Neural cell (in vitro differentiated cells): ENCODE results near the gene ST3GAL5. TPM values are rescaled to one million over a fixed set of nuclear protein-coding genes. Genes with fewer than 3 reads are reported as not detected.

Experiments used
- H2AFZ ChIP-seq: fragments of 200-600, 300-800 bp; sonication (generic), shearing (Covaris generic); 2 replicates; pipeline ENCODE4 v1.6.0; 2014; ENCODE audit warnings: low read depth, mild to moderate bottlenecking, antibody characterized with exemption, low read length, moderate library complexity
- H3F3A ChIP-seq: fragments of 200-600 bp; shearing (Covaris generic); 2 replicates; pipeline ENCODE4 v1.6.1; 2016; ENCODE audit warnings: mild to moderate bottlenecking, moderate library complexity, mixed read lengths, antibody characterized with exemption, low read length; ENCODE audit not compliant: insufficient read depth, poor library complexity, severe bottlenecking
- H3K27ac ChIP-seq: fragments of 200-600, 300-800 bp; sonication (generic), shearing (Covaris generic); 2 replicates; pipeline ENCODE4 v1.5.1; 2014; ENCODE audit warnings: mild to moderate bottlenecking, low read length, moderate library complexity
- H3K27me3 ChIP-seq: fragments of 300-800, 200-600 bp; sonication (generic), shearing (Covaris generic); 2 replicates; pipeline ENCODE4 v1.6.0; 2014; ENCODE audit warnings: mild to moderate bottlenecking, low read depth, low read length, moderate library complexity; ENCODE audit not compliant: insufficient read depth
- H3K36me3 ChIP-seq: fragments of 300-800, 200-600 bp; sonication (generic), shearing (Covaris generic); 2 replicates; pipeline ENCODE4 v1.5.1; 2014; ENCODE audit warnings: mild to moderate bottlenecking, antibody characterized with exemption, low read length, moderate library complexity; ENCODE audit not compliant: insufficient read depth
- H3K4me2 ChIP-seq: fragments of 300-800, 200-600 bp; sonication (generic), shearing (Covaris generic); 2 replicates; pipeline ENCODE4 v1.6.0; 2014; ENCODE audit warnings: mild to moderate bottlenecking, low read length
- H3K4me3 ChIP-seq: fragments of 300-800, 200-600 bp; sonication (generic), shearing (Covaris generic); 2 replicates; pipeline ENCODE4 v1.5.1; 2014; ENCODE audit warnings: mild to moderate bottlenecking, low read length, moderate library complexity
- H3K79me2 ChIP-seq: fragments of 200-600 bp; shearing (Covaris generic); replicated peaks from 2 replicates; pipeline ENCODE4 v1.6.0; 2014; ENCODE audit warnings: mild to moderate bottlenecking, low read length, moderate library complexity; ENCODE audit not compliant: insufficient read depth
- H3K9ac ChIP-seq: fragments of 300-800, 200-600 bp; sonication (generic), shearing (Covaris generic); 2 replicates; pipeline ENCODE4 v1.6.1; 2016; ENCODE audit warnings: mild to moderate bottlenecking, low read length, mixed read lengths
- H3K9me2 ChIP-seq: fragments of 200-600 bp; shearing (Covaris generic); 2 replicates; pipeline ENCODE4 v1.6.1; 2016; ENCODE audit warnings: mild to moderate bottlenecking, low read length, mixed read lengths; ENCODE audit not compliant: insufficient read depth
- H3K9me3 ChIP-seq: fragments of 200-600, 300-800 bp; sonication (generic), shearing (Covaris generic); 2 replicates; pipeline ENCODE4 v1.6.1; 2016; ENCODE audit warnings: mild to moderate bottlenecking, mixed run types, low read length, moderate library complexity, mixed read lengths
- H4K20me1 ChIP-seq: fragments of 200-600 bp; shearing (Covaris generic); 2 replicates; pipeline ENCODE4 v1.6.1; 2016; ENCODE audit warnings: mild to moderate bottlenecking, mixed run types; ENCODE audit not compliant: insufficient read depth
- EP300 ChIP-seq: fragments of 450-650 bp; conservative IDR thresholded peaks from 2 replicates; pipeline ENCODE4 v1.6.1; 2014; ENCODE audit warnings: antibody characterized with exemption, mild to moderate bottlenecking, moderate library complexity; ENCODE audit not compliant: poor library complexity, severe bottlenecking
- EZH2 ChIP-seq: fragments of 200-600, 300-800 bp; shearing (Covaris generic), sonication (generic); IDR thresholded peaks from 2 replicates; pipeline ENCODE4 v1.6.1; 2014; ENCODE audit warnings: antibody characterized with exemption, low read length, borderline replicate concordance, mild to moderate bottlenecking; ENCODE audit not compliant: insufficient read depth, poor library complexity, severe bottlenecking
- MXI1 ChIP-seq: fragments of 450-650 bp; conservative IDR thresholded peaks from 2 replicates; pipeline ENCODE4 v1.6.1; 2014; ENCODE audit warnings: antibody characterized with exemption, mild to moderate bottlenecking; ENCODE audit not compliant: poor library complexity, severe bottlenecking
- POLR2AphosphoS5 ChIP-seq: IDR thresholded peaks from 2 replicates; pipeline ENCODE4 v1.6.1; 2012
- RAD21 ChIP-seq: fragments of 450-650 bp; conservative IDR thresholded peaks from 2 replicates; pipeline ENCODE4 v1.6.1; 2014; ENCODE audit warnings: antibody characterized with exemption, mild to moderate bottlenecking, moderate library complexity
- SMC3 ChIP-seq: fragments of 450-650 bp; conservative IDR thresholded peaks from 2 replicates; pipeline ENCODE4 v1.6.1; 2014; ENCODE audit warnings: antibody characterized with exemption, mild to moderate bottlenecking, moderate library complexity; ENCODE audit not compliant: poor library complexity
- TAF1 ChIP-seq: IDR thresholded peaks from 2 replicates; pipeline ENCODE4 v1.6.1; 2012; ENCODE audit warnings: low read depth
- polyA plus RNA-seq: library from polyadenylated mRNA; depleted of rRNA; stranded (reverse); fragments of >200 nt; gene quantifications from 2 replicates; pipeline ENCODE4 v1.2.3, GENCODE V29; 2014
- TF ChIP-seq, protein P1 (sequence below): fragments of 450-650 bp; IDR thresholded peaks from 2 replicates; pipeline ENCODE4 v1.5.1; 2014; ENCODE audit warnings: antibody characterized with exemption, mild to moderate bottlenecking, moderate library complexity; ENCODE audit not compliant: poor library complexity, severe bottlenecking
- TF ChIP-seq, protein P2 (sequence below): IDR thresholded peaks from 2 replicates; pipeline ENCODE4 v1.6.1; 2012; ENCODE audit warnings: borderline replicate concordance

ST3GAL5 gene
- polyA plus RNA-seq, 1 donor from 2014 or later = 55.6 TPM

- Histone ChIP-seq H3K27me3 (no peaks in the 10 kb centered on the region), H3K79me2 (no peaks in the 10 kb centered on the region), H3K9me3 (no peaks in the 10 kb centered on the region), H3K9ac (no peak overlapping the region), H3F3A (no peaks in the 10 kb centered on the region), H3K27ac (no peak overlapping the region), H4K20me1 (no peaks in the 10 kb centered on the region), H3K4me3 (no peak overlapping the region), H3K9me2 (no peaks in the 10 kb centered on the region), H2AFZ (no peak overlapping the region), H3K4me2 (no peak overlapping the region), H3K36me3 (no peaks in the 10 kb centered on the region)
- TF ChIP-seq TAF1 (no peak), RAD21 (no peak), EP300 (no peak), EZH2 (no peak), SMC3 (no peak), POLR2AphosphoS5 (no peak)
- TF ChIP-seq, protein P1, sequence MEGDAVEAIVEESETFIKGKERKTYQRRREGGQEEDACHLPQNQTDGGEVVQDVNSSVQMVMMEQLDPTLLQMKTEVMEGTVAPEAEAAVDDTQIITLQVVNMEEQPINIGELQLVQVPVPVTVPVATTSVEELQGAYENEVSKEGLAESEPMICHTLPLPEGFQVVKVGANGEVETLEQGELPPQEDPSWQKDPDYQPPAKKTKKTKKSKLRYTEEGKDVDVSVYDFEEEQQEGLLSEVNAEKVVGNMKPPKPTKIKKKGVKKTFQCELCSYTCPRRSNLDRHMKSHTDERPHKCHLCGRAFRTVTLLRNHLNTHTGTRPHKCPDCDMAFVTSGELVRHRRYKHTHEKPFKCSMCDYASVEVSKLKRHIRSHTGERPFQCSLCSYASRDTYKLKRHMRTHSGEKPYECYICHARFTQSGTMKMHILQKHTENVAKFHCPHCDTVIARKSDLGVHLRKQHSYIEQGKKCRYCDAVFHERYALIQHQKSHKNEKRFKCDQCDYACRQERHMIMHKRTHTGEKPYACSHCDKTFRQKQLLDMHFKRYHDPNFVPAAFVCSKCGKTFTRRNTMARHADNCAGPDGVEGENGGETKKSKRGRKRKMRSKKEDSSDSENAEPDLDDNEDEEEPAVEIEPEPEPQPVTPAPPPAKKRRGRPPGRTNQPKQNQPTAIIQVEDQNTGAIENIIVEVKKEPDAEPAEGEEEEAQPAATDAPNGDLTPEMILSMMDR = no peak
Observed at GRCh38 chr2:85813211-85813981, 75.4 kb downstream of the ST3GAL5 start.

DNA sequence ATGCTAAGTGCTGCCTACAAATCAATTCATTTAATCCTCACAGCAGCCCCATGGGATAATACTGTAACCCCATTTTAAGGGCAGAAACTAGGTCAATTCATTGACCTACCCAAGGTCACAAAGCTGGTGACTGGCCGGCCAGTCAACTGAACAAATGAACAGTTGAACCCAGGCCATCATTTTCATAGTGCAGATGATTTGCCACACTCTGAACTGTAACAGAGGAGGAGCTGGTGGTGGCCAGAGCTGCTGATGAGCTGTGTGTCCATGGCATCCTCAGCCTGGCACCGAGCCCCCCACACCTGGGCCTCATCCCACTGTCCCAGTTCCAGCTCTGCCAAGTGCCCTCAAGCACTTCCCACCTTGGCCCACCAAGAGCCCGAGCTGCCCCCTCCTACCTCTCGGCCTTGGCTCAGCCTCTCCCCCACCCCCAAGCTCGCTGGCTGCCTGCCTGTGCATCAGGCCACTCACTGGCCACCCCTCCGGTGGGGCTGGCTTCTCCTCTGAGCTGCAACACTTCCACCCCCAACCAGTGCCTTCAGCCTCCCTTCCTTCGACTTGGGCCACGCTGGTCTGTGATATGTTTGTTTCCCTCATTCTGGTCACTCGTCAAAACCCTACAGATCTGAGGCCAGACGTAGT, 76.6 kb downstream of the ST3GAL5 start:
- Histone ChIP-seq H3K9me2 (no peaks in the 10 kb centered on the region), H3K27me3 (no peaks in the 10 kb centered on the region), H3K79me2 (no peaks in the 10 kb centered on the region), H3K27ac (no peak overlapping the region), H4K20me1 (no peaks in the 10 kb centered on the region), H3K4me3 (no peak overlapping the region), H3F3A (no peaks in the 10 kb centered on the region), H3K4me2 (no peak overlapping the region), H3K36me3 (no peaks in the 10 kb centered on the region), H3K9me3 (no peaks in the 10 kb centered on the region), H2AFZ (no peak overlapping the region), H3K9ac (no peak overlapping the region)
- TF ChIP-seq POLR2AphosphoS5 (no peak), MXI1 (no peak), TAF1 (no peak), RAD21 (no peak), EZH2 (no peak), SMC3 (no peak), EP300 (no peak)
- TF ChIP-seq, protein P1 = no peak
- TF ChIP-seq, protein P2, sequence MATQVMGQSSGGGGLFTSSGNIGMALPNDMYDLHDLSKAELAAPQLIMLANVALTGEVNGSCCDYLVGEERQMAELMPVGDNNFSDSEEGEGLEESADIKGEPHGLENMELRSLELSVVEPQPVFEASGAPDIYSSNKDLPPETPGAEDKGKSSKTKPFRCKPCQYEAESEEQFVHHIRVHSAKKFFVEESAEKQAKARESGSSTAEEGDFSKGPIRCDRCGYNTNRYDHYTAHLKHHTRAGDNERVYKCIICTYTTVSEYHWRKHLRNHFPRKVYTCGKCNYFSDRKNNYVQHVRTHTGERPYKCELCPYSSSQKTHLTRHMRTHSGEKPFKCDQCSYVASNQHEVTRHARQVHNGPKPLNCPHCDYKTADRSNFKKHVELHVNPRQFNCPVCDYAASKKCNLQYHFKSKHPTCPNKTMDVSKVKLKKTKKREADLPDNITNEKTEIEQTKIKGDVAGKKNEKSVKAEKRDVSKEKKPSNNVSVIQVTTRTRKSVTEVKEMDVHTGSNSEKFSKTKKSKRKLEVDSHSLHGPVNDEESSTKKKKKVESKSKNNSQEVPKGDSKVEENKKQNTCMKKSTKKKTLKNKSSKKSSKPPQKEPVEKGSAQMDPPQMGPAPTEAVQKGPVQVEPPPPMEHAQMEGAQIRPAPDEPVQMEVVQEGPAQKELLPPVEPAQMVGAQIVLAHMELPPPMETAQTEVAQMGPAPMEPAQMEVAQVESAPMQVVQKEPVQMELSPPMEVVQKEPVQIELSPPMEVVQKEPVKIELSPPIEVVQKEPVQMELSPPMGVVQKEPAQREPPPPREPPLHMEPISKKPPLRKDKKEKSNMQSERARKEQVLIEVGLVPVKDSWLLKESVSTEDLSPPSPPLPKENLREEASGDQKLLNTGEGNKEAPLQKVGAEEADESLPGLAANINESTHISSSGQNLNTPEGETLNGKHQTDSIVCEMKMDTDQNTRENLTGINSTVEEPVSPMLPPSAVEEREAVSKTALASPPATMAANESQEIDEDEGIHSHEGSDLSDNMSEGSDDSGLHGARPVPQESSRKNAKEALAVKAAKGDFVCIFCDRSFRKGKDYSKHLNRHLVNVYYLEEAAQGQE = no peak
